Endodermal cell (in vitro differentiated cells): Measurements from ENCODE around the gene GJA3. TPM values are rescaled to one million over a fixed set of nuclear protein-coding genes. Genes with fewer than 3 reads are reported as not detected.

Experiments
- DNase-seq: peaks from one replicate; pipeline ENCODE4 v3.0.0-alpha.2; 2017
- H3K27ac ChIP-seq: 2 replicates; pipeline ENCODE4 v1.5.1; 2013; ENCODE audit warnings: mild to moderate bottlenecking, low read depth, low read length, moderate library complexity
- H3K27me3 ChIP-seq: 2 replicates; pipeline ENCODE4 v1.6.1; 2013; ENCODE audit warnings: mild to moderate bottlenecking, low read length, moderate library complexity; ENCODE audit not compliant: insufficient read depth, control insufficient read depth, poor library complexity, severe bottlenecking
- H3K36me3 ChIP-seq: 2 replicates; pipeline ENCODE4 v1.7.0; 2013; ENCODE audit warnings: mild to moderate bottlenecking, low read length, moderate library complexity; ENCODE audit not compliant: control insufficient read depth, insufficient read depth
- H3K4me1 ChIP-seq: one replicate; pipeline ENCODE4 v1.7.0; 2013; ENCODE audit warnings: low read length; ENCODE audit not compliant: control insufficient read depth, insufficient read depth
- H3K4me3 ChIP-seq: 2 replicates; pipeline ENCODE4 v1.5.1; 2013; ENCODE audit warnings: mild to moderate bottlenecking, low read length, moderate library complexity
- H3K9ac ChIP-seq: 2 replicates; pipeline ENCODE4 v1.6.1; 2013; ENCODE audit warnings: mild to moderate bottlenecking, low read length, moderate library complexity; ENCODE audit not compliant: poor library complexity, severe bottlenecking; ENCODE audit errors: extremely low read depth
- H3K9me3 ChIP-seq: 2 replicates; pipeline ENCODE4 v1.6.1; 2013; ENCODE audit warnings: mild to moderate bottlenecking, low read length, moderate library complexity; ENCODE audit not compliant: control insufficient read depth
- H3K27ac Mint-ChIP-seq: 2 replicates; pipeline ENCODE4 v1.8.0; 2020; ENCODE audit warnings: mixed read lengths
- H3K27me3 Mint-ChIP-seq: 2 replicates; pipeline ENCODE4 v1.8.0; 2021; ENCODE audit warnings: mild to moderate bottlenecking, mixed read lengths; ENCODE audit not compliant: insufficient read depth
- H3K36me3 Mint-ChIP-seq: 2 replicates; pipeline ENCODE4 v1.8.0; 2020; ENCODE audit warnings: low read depth, mixed read lengths
- H3K4me1 Mint-ChIP-seq: 2 replicates; pipeline ENCODE4 v1.8.0; 2020; ENCODE audit warnings: mixed read lengths
- H3K4me3 Mint-ChIP-seq: 2 replicates; pipeline ENCODE4 v1.8.0; 2020; ENCODE audit warnings: mild to moderate bottlenecking, moderate library complexity, mixed read lengths
- H3K9me3 Mint-ChIP-seq: 2 replicates; pipeline ENCODE4 v1.8.0; 2020; ENCODE audit warnings: mild to moderate bottlenecking, mixed read lengths
- CTCF ChIP-seq: fragments of 200-600 bp; sonication (generic); conservative IDR thresholded peaks from 2 replicates; pipeline ENCODE4 v1.5.0; 2021; ENCODE audit warnings: antibody characterized with exemption, mild to moderate bottlenecking
- WGBS, 2 experiments: methylation state at CpG; one replicate each; pipeline versions ENCODE4 v1.1.5 to v1.1.7; 2013; ENCODE audit warnings: missing lambda C conversion rate in 2 of 2, mixed read lengths in 1 of 2; ENCODE audit not compliant: insufficient coverage in 1 of 2, insufficient read length in 1 of 2; 5-methylcytosine and 5-hydroxymethylcytosine counted together
- total RNA-seq, 2 donors: library from RNA; stranded (reverse); fragmentation: NEBNext Ultra II Directional in 1 of 2; extraction: Animal tissue kit (Norgen Biotek cat#: 25700) in 1 of 2; gene quantifications; 2 replicates in 1 of 2; 3 replicates in 1 of 2; pipeline ENCODE4 v1.2.1, GENCODE V29; 2021

Gene GJA3
- total RNA-seq, 2 donors from 2014 or later, result 0.07 to 0.09 TPM

GRCh38 chr13:20093951-20094350 lies 66.9 kb downstream of the GJA3 start:
- Histone ChIP-seq H3K27ac (no peak overlapping the region), H3K4me3 (no peak overlapping the region), H3K9ac (no peak overlapping the region), H3K4me1 (no peaks in the 10 kb centered on the region), H3K9me3 (no peaks in the 10 kb centered on the region), H3K36me3 (peaks cover 15% of the 10 kb centered on the region), H3K27me3 (no peaks in the 10 kb centered on the region)
- H3K27ac Mint-ChIP-seq, result no peak overlapping the region
- no peaks in the 10 kb centered on the region for H3K27me3 Mint-ChIP-seq
- H3K9me3 Mint-ChIP-seq, result no peaks in the 10 kb centered on the region
- TF ChIP-seq CTCF, result no peak
- WGBS, 2 experiments, result 84 to 96% methylated on average over 6 of the region's 6 CpGs
- no peak overlapping the region for H3K4me3 Mint-ChIP-seq
- peaks cover under 1% of the 10 kb centered on the region for H3K4me1 Mint-ChIP-seq
- no peaks in the 10 kb centered on the region for H3K36me3 Mint-ChIP-seq
- no peak for DNase-seq

- no peaks in the 10 kb centered on the region for H3K27me3 ChIP-seq
- no CpG with 5 or more reads among the region's 1 CpG for WGBS, 2 experiments
- Mint-ChIP-seq H3K9me3 (no peaks in the 10 kb centered on the region), H3K27me3 (no peaks in the 10 kb centered on the region), H3K4me3 (no peak overlapping the region), H3K27ac (no peak overlapping the region), H3K4me1 (no peaks in the 10 kb centered on the region), H3K36me3 (peaks cover 16% of the 10 kb centered on the region)
- no peak overlapping the region for H3K9ac ChIP-seq
- no peak for TF ChIP-seq CTCF
- no peak overlapping the region for H3K27ac ChIP-seq
- no peak overlapping the region for H3K4me3 ChIP-seq
- no peak for DNase-seq
- H3K4me1 ChIP-seq, result no peaks in the 10 kb centered on the region
- H3K9me3 ChIP-seq, result no peaks in the 10 kb centered on the region
- H3K36me3 ChIP-seq, result peaks cover 46% of the 10 kb centered on the region
Measured at GRCh38 chr13:20090349-20090748, 70.5 kb downstream of the GJA3 start.

Other genes starting within 250 kb of the GJA3 start
- 100 to 1,000 TPM; 200 to 207 TPM for gene ZMYM2, start 202.3 kb downstream of the GJA3 start, total RNA-seq
- gene GJB2, start 31.9 kb upstream of the GJA3 start, total RNA-seq, result under 1 TPM; 0.26 to 0.82 TPM
- not detected for gene GJB6, start 71.3 kb upstream of the GJA3 start, total RNA-seq